ENCODE measurements around the gene LAMC3. TPM values are rescaled to one million over a fixed set of nuclear protein-coding genes. Genes with fewer than 3 reads are reported as not detected.

The LAMC3 gene
- polyA plus RNA-seq, 1 donor from 2014 or later: 0.04 TPM

- H3K9ac ChIP-seq (ENCODE audit: low read length): no peak overlapping the region
- no peak overlapping the region for H3K4me2 ChIP-seq (ENCODE audit: low read length)
- TF ChIP-seq TAF1 (IDR thresholded peaks at IDR 0.05; ENCODE audit: low read depth): no peak
- TF ChIP-seq REST (IDR thresholded peaks at IDR 0.05; ENCODE audit: borderline replicate concordance): no peak
- no peak for TF ChIP-seq EZH2 (IDR thresholded peaks at IDR 0.05; ENCODE audit: borderline replicate concordance, insufficient read depth, low read length, poor library complexity, severe bottlenecking)
- TF ChIP-seq SMC3 (conservative IDR thresholded peaks at IDR 0.05; ENCODE audit: poor library complexity): no peak
- TF ChIP-seq POLR2AphosphoS5 (IDR thresholded peaks at IDR 0.05): no peak
- no peak for TF ChIP-seq MXI1 (conservative IDR thresholded peaks at IDR 0.05; ENCODE audit: poor library complexity, severe bottlenecking)
- no peak for TF ChIP-seq EP300 (conservative IDR thresholded peaks at IDR 0.05; ENCODE audit: poor library complexity, severe bottlenecking)
- TF ChIP-seq, protein P1, sequence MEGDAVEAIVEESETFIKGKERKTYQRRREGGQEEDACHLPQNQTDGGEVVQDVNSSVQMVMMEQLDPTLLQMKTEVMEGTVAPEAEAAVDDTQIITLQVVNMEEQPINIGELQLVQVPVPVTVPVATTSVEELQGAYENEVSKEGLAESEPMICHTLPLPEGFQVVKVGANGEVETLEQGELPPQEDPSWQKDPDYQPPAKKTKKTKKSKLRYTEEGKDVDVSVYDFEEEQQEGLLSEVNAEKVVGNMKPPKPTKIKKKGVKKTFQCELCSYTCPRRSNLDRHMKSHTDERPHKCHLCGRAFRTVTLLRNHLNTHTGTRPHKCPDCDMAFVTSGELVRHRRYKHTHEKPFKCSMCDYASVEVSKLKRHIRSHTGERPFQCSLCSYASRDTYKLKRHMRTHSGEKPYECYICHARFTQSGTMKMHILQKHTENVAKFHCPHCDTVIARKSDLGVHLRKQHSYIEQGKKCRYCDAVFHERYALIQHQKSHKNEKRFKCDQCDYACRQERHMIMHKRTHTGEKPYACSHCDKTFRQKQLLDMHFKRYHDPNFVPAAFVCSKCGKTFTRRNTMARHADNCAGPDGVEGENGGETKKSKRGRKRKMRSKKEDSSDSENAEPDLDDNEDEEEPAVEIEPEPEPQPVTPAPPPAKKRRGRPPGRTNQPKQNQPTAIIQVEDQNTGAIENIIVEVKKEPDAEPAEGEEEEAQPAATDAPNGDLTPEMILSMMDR (IDR thresholded peaks at IDR 0.05; ENCODE audit: poor library complexity, severe bottlenecking): no peak
- TF ChIP-seq RAD21 (conservative IDR thresholded peaks at IDR 0.05): no peak
- no peaks in the 10 kb centered on the region for H4K20me1 ChIP-seq (ENCODE audit: insufficient read depth)
- no peaks in the 10 kb centered on the region for H3K9me3 ChIP-seq (ENCODE audit: low read length)
- no peaks in the 10 kb centered on the region for H3K27me3 ChIP-seq (ENCODE audit: insufficient read depth, low read depth, low read length)
- H2AFZ ChIP-seq (ENCODE audit: low read depth, low read length): no peak overlapping the region
- no peak overlapping the region for H3K4me3 ChIP-seq (ENCODE audit: low read length)
- H3F3A ChIP-seq (ENCODE audit: insufficient read depth, low read length, poor library complexity, severe bottlenecking): no peaks in the 10 kb centered on the region
- no peaks in the 10 kb centered on the region for H3K36me3 ChIP-seq (ENCODE audit: insufficient read depth, low read length)
- H3K9me2 ChIP-seq (ENCODE audit: insufficient read depth, low read length): no peaks in the 10 kb centered on the region
- H3K27ac ChIP-seq (ENCODE audit: low read length): no peak overlapping the region
- H3K79me2 ChIP-seq (replicated peaks; ENCODE audit: insufficient read depth, low read length): no peaks in the 10 kb centered on the region
Measured at GRCh38 chr9:130987738-130988399, 21.1 kb upstream of the LAMC3 start.

- no peak overlapping the region for H3K27ac ChIP-seq (ENCODE audit: low read length)
Measured at GRCh38 chr9:130988400-130988747, 20.6 kb upstream of the LAMC3 start.

More at GRCh38 chr9:130988400-130988747, 20.6 kb upstream of the LAMC3 start:
- TF ChIP-seq REST (IDR thresholded peaks at IDR 0.05; ENCODE audit: borderline replicate concordance): no peak
- TF ChIP-seq, protein P1 (IDR thresholded peaks at IDR 0.05; ENCODE audit: poor library complexity, severe bottlenecking): no peak
- no peak for TF ChIP-seq EZH2 (IDR thresholded peaks at IDR 0.05; ENCODE audit: borderline replicate concordance, insufficient read depth, low read length, poor library complexity, severe bottlenecking)
- TF ChIP-seq EP300 (conservative IDR thresholded peaks at IDR 0.05; ENCODE audit: poor library complexity, severe bottlenecking): no peak
- no peak for TF ChIP-seq POLR2AphosphoS5 (IDR thresholded peaks at IDR 0.05)
- TF ChIP-seq MXI1 (conservative IDR thresholded peaks at IDR 0.05; ENCODE audit: poor library complexity, severe bottlenecking): no peak
- TF ChIP-seq SMC3 (conservative IDR thresholded peaks at IDR 0.05; ENCODE audit: poor library complexity): no peak
- no peak for TF ChIP-seq RAD21 (conservative IDR thresholded peaks at IDR 0.05)
- no peak for TF ChIP-seq TAF1 (IDR thresholded peaks at IDR 0.05; ENCODE audit: low read depth)
- Histone ChIP-seq H2AFZ (ENCODE audit: low read depth, low read length) (no peak overlapping the region), H3K9me3 (ENCODE audit: low read length) (no peaks in the 10 kb centered on the region), H3K4me3 (ENCODE audit: low read length) (no peak overlapping the region), H3F3A (ENCODE audit: insufficient read depth, low read length, poor library complexity, severe bottlenecking) (no peaks in the 10 kb centered on the region), H3K9ac (ENCODE audit: low read length) (no peak overlapping the region), H3K27me3 (ENCODE audit: insufficient read depth, low read depth, low read length) (no peaks in the 10 kb centered on the region), H3K9me2 (ENCODE audit: insufficient read depth, low read length) (no peaks in the 10 kb centered on the region), H3K79me2 (replicated peaks; ENCODE audit: insufficient read depth, low read length) (no peaks in the 10 kb centered on the region), H3K4me2 (ENCODE audit: low read length) (no peak overlapping the region), H3K36me3 (ENCODE audit: insufficient read depth, low read length) (no peaks in the 10 kb centered on the region), H4K20me1 (ENCODE audit: insufficient read depth) (no peaks in the 10 kb centered on the region)

Data from neural cell (in vitro differentiated cells).